ENCODE results near the gene SPEM1. TPM values are rescaled to one million over a fixed set of nuclear protein-coding genes. Genes with fewer than 3 reads are reported as not detected.

Gene SPEM1
- total RNA-seq, 1 donor, result not detected

DNA sequence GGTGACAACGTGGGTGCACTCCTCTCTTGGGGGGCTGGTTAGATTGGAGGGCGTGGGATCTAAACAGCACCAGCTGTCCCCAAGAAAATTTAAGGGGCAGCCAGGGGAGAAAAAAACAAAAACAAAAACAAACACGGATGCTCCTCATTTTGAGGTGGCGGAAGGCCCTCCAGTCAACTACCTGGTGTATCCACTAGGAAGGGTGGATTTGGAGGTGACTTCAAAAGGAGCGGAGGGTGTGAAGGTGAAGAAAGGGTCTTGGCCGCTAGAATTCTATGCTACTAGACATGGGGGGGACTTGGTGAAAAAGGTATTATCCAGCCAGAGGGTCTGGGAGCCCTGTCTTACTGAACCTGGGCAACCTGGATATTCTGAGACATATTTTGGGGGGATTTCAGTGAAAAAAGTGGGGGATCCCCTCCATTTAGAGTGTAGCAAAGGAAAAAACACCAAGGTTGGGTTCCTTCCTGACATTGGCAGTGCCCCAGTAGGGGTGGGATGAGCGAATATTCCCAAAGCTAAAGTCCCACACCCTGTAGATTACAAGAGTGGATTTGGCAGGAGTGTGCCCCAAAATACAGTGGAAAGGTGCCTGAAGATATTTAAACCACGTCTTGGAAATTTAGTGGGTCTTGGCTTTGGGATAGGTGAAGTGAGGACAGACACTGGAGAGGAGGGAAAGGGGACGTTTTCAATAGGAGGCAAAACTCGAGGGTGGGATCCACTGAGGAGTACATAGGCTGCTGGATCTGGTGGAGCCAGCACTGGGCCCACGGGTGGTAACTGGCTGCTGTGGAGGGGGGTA lies 18.7 kb downstream of the SPEM1 start:
- no peak for DNase-seq (ENCODE audit: low read depth)
- TF ChIP-seq, protein P1, sequence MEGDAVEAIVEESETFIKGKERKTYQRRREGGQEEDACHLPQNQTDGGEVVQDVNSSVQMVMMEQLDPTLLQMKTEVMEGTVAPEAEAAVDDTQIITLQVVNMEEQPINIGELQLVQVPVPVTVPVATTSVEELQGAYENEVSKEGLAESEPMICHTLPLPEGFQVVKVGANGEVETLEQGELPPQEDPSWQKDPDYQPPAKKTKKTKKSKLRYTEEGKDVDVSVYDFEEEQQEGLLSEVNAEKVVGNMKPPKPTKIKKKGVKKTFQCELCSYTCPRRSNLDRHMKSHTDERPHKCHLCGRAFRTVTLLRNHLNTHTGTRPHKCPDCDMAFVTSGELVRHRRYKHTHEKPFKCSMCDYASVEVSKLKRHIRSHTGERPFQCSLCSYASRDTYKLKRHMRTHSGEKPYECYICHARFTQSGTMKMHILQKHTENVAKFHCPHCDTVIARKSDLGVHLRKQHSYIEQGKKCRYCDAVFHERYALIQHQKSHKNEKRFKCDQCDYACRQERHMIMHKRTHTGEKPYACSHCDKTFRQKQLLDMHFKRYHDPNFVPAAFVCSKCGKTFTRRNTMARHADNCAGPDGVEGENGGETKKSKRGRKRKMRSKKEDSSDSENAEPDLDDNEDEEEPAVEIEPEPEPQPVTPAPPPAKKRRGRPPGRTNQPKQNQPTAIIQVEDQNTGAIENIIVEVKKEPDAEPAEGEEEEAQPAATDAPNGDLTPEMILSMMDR (IDR thresholded peaks at IDR 0.05; ENCODE audit: insufficient read depth, low read length), result no peak
- H3K4me3 ChIP-seq (ENCODE audit: low read depth, low read length), result peak overlapping the region; percentile 17

DNA sequence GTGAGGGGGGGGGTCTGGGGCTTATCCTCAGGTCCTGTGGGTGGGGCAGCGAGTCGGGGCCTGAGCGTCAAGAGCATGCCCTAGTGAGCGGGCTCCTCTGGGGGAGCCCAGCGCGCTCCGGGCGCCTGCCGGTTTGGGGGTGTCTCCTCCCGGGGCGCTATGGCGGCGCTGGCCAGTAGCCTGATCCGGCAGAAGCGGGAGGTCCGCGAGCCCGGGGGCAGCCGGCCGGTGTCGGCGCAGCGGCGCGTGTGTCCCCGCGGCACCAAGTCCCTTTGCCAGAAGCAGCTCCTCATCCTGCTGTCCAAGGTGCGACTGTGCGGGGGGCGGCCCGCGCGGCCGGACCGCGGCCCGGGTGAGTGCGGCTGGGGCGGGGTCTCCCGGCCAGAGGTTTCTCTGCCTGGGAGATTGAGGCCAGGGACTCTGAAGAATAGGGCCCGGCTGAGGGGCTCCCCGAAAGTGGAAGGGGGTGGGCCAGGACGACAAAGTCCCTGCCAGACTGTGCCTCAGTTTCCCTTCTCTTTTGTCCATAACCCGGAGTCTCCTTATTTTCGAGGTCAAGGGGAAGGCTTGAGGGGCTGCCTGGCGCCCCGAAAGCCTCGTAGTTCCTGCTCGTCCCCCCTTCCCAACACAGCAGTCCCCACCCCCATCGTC lies 19.5 kb downstream of the SPEM1 start, which contains the start of gene FGF11:
Gene FGF11 (plus strand): TSS at position 51 of the 651 bp plus-strand sequence. CDS start 109 bp downstream, at position 160.
- TF ChIP-seq, protein P1 (IDR thresholded peaks at IDR 0.05; ENCODE audit: insufficient read depth, low read length), result no peak
- H3K4me3 ChIP-seq (ENCODE audit: low read depth, low read length), result peak within 1 kb of the TSS; percentile 57
- DNase-seq (ENCODE audit: low read depth), result no peak

DNA sequence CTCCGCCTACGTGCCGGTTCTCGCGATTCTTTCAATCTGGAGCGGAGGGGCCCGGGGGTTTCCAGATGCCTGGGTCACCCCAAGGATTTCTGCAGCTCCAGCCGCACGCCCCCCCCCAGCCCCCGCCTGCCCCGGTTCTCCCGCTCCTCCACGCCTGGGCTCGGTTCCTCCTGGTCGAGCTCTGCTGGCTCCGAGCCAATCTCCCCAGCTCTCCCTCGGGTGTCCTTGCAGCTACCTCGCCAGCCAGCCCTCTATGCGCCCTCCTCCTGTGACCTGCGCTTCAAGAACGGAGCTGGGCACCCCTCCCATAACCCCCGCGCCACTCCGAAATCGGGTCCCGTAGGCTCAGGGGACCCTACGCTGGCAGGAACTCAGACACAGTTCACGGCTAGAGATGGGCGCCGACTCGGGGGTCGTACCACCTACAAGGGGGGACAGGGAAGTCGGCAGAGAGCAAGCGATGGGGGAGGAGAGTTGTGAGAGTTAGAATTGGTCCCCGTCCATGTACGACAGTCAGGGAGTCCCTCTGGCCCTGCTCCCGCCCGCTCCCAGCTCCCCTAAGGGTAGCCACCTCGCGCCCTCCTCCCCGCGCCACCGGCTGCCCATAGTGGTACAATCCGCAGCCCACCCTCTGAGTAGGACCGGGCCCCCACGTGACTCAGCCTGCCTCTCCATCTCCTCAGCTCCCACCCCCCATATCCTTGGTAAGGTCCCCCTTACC lies 20.1 kb downstream of the SPEM1 start:
- peak overlapping the region; percentile 57 for H3K4me3 ChIP-seq (ENCODE audit: low read depth, low read length)
- peak; percentile 22 for DNase-seq (ENCODE audit: low read depth)
- TF ChIP-seq, protein P1 (IDR thresholded peaks at IDR 0.05; ENCODE audit: insufficient read depth, low read length), result no peak

DNA sequence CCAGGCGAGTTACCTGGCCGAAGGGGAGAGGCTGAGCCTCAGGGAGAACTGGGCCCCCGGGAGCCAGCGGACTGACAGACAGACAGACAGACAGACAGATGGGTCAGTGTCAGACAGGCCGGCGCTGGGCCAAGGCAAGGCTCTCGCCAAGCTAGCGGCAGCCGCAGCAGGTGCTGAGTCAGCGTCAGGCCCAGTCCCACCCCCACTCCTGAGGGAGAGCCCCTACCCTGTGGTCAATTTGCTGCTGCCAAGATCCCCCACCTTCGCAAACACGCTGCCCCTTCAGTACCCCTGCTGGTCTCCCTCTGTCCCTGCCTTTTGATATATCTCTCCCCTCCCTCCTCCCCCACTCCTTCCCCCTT lies 20.7 kb downstream of the SPEM1 start:
- TF ChIP-seq, protein P1 (IDR thresholded peaks at IDR 0.05; ENCODE audit: insufficient read depth, low read length), result peak; percentile 23
- DNase-seq (ENCODE audit: low read depth), result peak; percentile 22
- no peak overlapping the region for H3K4me3 ChIP-seq (ENCODE audit: low read depth, low read length)

DNA sequence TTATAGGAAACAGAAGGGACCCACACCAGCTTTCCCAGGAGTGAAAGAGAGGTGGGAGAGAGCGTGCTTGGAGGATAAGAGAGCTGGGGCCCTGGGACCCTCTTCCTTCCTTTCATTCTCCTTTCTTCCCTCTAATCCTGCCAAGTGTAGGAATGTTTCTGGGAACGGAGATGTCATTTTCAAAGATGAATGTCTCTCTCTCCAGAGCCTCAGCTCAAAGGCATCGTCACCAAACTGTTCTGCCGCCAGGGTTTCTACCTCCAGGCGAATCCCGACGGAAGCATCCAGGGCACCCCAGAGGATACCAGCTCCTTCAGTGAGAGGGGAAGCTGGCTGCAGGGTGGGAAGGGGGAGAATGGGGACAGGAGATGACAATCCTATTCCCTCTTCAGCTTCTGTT lies 21.1 kb downstream of the SPEM1 start:
- peak; percentile 25 for DNase-seq (ENCODE audit: low read depth)
- no peak overlapping the region for H3K4me3 ChIP-seq (ENCODE audit: low read depth, low read length)
- TF ChIP-seq, protein P1 (IDR thresholded peaks at IDR 0.05; ENCODE audit: insufficient read depth, low read length), result no peak

DNA sequence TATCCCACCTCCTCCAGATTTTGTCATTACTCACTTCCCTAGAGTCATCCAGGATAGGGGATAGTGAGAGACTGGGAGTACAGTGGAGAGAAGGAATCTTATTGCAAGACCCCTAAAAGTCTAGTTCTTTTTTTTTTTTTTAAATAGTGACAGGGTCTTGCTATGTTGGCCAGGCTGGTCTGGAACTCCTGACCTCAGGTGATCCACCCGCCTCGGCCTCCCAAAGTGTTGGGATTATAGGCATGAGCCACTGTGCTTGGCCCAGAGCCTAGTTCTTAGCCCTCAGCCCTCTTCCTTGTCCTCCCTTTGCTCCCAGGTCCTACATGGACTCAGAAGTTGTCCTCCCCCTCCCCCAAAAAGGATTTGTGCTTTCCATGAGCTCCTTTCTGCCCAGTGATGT lies 22.0 kb downstream of the SPEM1 start:
- TF ChIP-seq, protein P1 (IDR thresholded peaks at IDR 0.05; ENCODE audit: insufficient read depth, low read length), result no peak
- no peak for DNase-seq (ENCODE audit: low read depth)

More for the DNA sequence above, 22.0 kb downstream of the SPEM1 start:
- H3K4me3 ChIP-seq (ENCODE audit: low read depth, low read length), result no peak overlapping the region
